ENCODE measurements around the gene CTXND1.

CTXND1 gene

GRCh38 chr15:80234883-80235282 lies 17.1 kb downstream of the CTXND1 start:
- peak; percentile 57 for DNase-seq (ENCODE audit: low spot score)
- in situ Hi-C loops (cut with MboI; ENCODE audit: low pct_unique_long_range_greater_than_20kb, low sequenced_read_pairs, unreplicated experiment), result no loop called here
- TF ChIP-seq CTCF (IDR thresholded peaks at IDR 0.05; ENCODE audit: extremely low read depth, insufficient read depth, missing control alignments), result peak; percentile 60

GRCh38 chr15:80233581-80233980 lies 18.4 kb downstream of the CTXND1 start:
- no peak for DNase-seq (ENCODE audit: low spot score)
- in situ Hi-C loops (cut with MboI; ENCODE audit: low pct_unique_long_range_greater_than_20kb, low sequenced_read_pairs, unreplicated experiment), result no loop called here
- TF ChIP-seq CTCF (IDR thresholded peaks at IDR 0.05; ENCODE audit: extremely low read depth, insufficient read depth, missing control alignments), result no peak

- in situ Hi-C loops (cut with MboI; ENCODE audit: low pct_unique_long_range_greater_than_20kb, low sequenced_read_pairs, unreplicated experiment), result no loop called here
- DNase-seq (ENCODE audit: low spot score), result no peak
- TF ChIP-seq CTCF (IDR thresholded peaks at IDR 0.05; ENCODE audit: extremely low read depth, insufficient read depth, missing control alignments), result no peak
These were observed 20.6 kb downstream of the CTXND1 start for GRCh38 chr15:80231371-80231770.

- DNase-seq (ENCODE audit: low spot score), result no peak
- in situ Hi-C loops (cut with MboI; ENCODE audit: low pct_unique_long_range_greater_than_20kb, low sequenced_read_pairs, unreplicated experiment), result no loop called here
- no peak for TF ChIP-seq CTCF (IDR thresholded peaks at IDR 0.05; ENCODE audit: extremely low read depth, insufficient read depth, missing control alignments)
These were observed 22.9 kb downstream of the CTXND1 start for GRCh38 chr15:80228959-80229610.

- no peak for DNase-seq (ENCODE audit: low spot score)
- in situ Hi-C loops (cut with MboI; ENCODE audit: low pct_unique_long_range_greater_than_20kb, low sequenced_read_pairs, unreplicated experiment), result no loop called here
- TF ChIP-seq CTCF (IDR thresholded peaks at IDR 0.05; ENCODE audit: extremely low read depth, insufficient read depth, missing control alignments), result no peak
These were observed 32.1 kb downstream of the CTXND1 start for GRCh38 chr15:80219955-80220354.

- DNase-seq (ENCODE audit: low spot score), result no peak
- in situ Hi-C loops (cut with MboI; ENCODE audit: low pct_unique_long_range_greater_than_20kb, low sequenced_read_pairs, unreplicated experiment), result no loop called here
- no peak for TF ChIP-seq CTCF (IDR thresholded peaks at IDR 0.05; ENCODE audit: extremely low read depth, insufficient read depth, missing control alignments)
These were observed 34.6 kb downstream of the CTXND1 start for GRCh38 chr15:80217327-80217900.

Data from GM13977 (cell line).